HG03558 (cell line): ENCODE measurements around the gene OSBPL3.

Experiments used
- ATAC-seq: cut with Tn5 transposase; IDR thresholded peaks from one replicate; pipeline ENCODE4 v1.9.1; 2021; ENCODE audit warnings: moderate number of reproducible peaks; ENCODE audit not compliant: unreplicated experiment; ENCODE audit errors: extremely low read depth

Gene OSBPL3

GRCh38 chr7:24873944-24874343 lies 106.0 kb downstream of the OSBPL3 start:
- no peak for ATAC-seq

- ATAC-seq: no peak
These were observed 108.2 kb downstream of the OSBPL3 start for GRCh38 chr7:24871770-24872169.

GRCh38 chr7:24870766-24871165 lies 109.2 kb downstream of the OSBPL3 start:
- no peak for ATAC-seq

- ATAC-seq: no peak
These were observed 110.4 kb downstream of the OSBPL3 start for GRCh38 chr7:24869572-24869971.

GRCh38 chr7:24868741-24869140 lies 111.2 kb downstream of the OSBPL3 start:
- no peak for ATAC-seq

- no peak for ATAC-seq
These were observed 113.9 kb downstream of the OSBPL3 start for GRCh38 chr7:24866004-24866615.

- no peak for ATAC-seq
These were observed 115.7 kb downstream of the OSBPL3 start for GRCh38 chr7:24864214-24864817.

- ATAC-seq: no peak
These were observed 116.4 kb downstream of the OSBPL3 start for GRCh38 chr7:24863626-24864025.

- no peak for ATAC-seq
These were observed 117.5 kb downstream of the OSBPL3 start for GRCh38 chr7:24862461-24862860.

- ATAC-seq: no peak
These were observed 118.6 kb downstream of the OSBPL3 start for GRCh38 chr7:24861336-24861735.

GRCh38 chr7:24860611-24861010 lies 119.4 kb downstream of the OSBPL3 start:
- ATAC-seq: no peak

- ATAC-seq: no peak
These were observed 121.6 kb downstream of the OSBPL3 start for GRCh38 chr7:24858108-24858977.

- ATAC-seq: no peak
These were observed 122.4 kb downstream of the OSBPL3 start for GRCh38 chr7:24857623-24858022.

GRCh38 chr7:24854866-24855265 lies 125.1 kb downstream of the OSBPL3 start:
- no peak for ATAC-seq

- no peak for ATAC-seq
These were observed 128.2 kb downstream of the OSBPL3 start for GRCh38 chr7:24851786-24852185.

GRCh38 chr7:24848878-24849277 lies 131.1 kb downstream of the OSBPL3 start:
- ATAC-seq: no peak

GRCh38 chr7:24847754-24848153 lies 132.2 kb downstream of the OSBPL3 start:
- no peak for ATAC-seq

- ATAC-seq: no peak
These were observed 136.1 kb downstream of the OSBPL3 start for GRCh38 chr7:24843821-24844434.

GRCh38 chr7:24842449-24843241 lies 137.3 kb downstream of the OSBPL3 start:
- ATAC-seq: no peak

GRCh38 chr7:24842029-24842428 lies 137.9 kb downstream of the OSBPL3 start:
- no peak for ATAC-seq
